Suppressor macrophage treated with lipopolysaccharide for 4 hours (primary cell): ENCODE data around the gene PURB.
"Not testable (repeated sequence)": the region's sequence is repeated elsewhere in the genome, so short reads cannot be mapped to it uniquely, and the experiment has no call there.

Experiments used
- DNase-seq: peaks from one replicate; pipeline ENCODE4 v3.0.0-alpha.2; 2020

Gene PURB

DNA sequence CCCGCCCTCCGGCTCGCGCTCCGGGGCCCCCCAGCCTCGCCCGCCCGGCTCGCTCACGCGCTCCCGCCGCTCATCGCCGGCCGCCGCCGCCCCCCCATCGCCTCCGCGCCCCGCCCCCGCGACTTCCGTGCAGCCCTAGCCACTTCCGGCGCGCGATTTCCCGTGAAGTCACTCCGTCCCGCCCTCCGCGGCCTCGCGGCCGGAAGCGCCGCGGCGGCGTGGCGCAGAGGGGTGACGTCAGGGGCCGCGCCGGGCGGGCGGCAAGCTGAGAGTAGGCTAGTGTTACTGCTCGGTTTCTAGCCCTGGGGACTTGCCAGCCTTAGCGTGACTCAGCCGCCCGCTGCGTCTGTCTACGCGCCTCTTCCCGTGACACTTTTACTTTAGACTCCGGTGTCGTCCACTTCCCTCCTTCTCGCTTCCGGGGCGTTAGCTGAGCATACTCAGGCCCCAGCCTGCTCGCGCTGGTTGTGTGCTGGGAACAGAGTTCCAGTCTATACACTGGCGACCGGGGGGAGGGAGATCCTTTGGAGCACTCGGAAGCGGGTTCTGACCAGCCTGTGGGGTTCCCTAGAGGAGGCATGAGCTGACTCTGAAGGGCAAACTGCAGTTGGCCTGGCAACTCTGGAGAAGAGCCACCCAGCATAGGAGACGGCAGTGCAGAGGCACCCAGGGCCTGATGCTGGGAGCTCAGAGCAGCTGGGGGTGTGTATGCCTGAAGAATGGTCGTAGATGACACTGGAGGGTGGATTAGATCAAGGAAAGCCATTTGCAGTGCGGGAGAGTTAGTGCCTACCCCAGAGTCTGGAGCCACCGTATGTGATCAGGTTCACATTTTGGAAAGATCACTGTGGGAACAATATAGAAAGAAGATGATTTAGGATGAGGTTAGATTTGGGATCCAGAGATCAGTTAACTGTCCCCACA, at the start of gene PURB:
Gene PURB (minus strand): TSS at position 137 of the 924 bp plus-strand sequence. CDS start 182 bp downstream, outside the sequence.
- DNase-seq = peak; percentile 99

- no peak for DNase-seq
Observed at GRCh38 chr7:44935016-44935415, 49.7 kb upstream of the PURB start.

DNA sequence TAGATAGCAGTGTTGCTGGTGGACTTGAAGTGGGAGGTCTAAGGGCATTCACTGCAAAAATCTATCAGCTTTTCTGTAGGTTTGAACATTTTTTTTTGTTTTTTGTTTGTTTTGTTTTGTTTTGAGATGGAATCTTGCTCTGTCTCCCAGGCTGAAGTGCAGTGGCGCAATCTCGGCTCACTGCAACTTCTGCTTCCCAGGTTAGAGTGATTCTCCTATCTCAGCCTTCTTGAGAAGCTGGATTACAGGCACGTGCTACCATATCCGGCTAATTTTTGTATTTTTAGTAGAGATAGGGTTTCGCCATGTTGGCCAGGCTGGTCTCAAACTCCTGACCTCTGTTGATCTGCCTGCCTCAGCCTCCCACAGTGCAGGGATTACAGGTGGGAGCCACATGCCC, 49.2 kb upstream of the PURB start:
- not testable (repeated sequence) for DNase-seq

- DNase-seq = no peak
Observed at GRCh38 chr7:44930921-44931320, 45.6 kb upstream of the PURB start.

GRCh38 chr7:44922351-44922694, 37.0 kb upstream of the PURB start:
- no peak for DNase-seq

DNA sequence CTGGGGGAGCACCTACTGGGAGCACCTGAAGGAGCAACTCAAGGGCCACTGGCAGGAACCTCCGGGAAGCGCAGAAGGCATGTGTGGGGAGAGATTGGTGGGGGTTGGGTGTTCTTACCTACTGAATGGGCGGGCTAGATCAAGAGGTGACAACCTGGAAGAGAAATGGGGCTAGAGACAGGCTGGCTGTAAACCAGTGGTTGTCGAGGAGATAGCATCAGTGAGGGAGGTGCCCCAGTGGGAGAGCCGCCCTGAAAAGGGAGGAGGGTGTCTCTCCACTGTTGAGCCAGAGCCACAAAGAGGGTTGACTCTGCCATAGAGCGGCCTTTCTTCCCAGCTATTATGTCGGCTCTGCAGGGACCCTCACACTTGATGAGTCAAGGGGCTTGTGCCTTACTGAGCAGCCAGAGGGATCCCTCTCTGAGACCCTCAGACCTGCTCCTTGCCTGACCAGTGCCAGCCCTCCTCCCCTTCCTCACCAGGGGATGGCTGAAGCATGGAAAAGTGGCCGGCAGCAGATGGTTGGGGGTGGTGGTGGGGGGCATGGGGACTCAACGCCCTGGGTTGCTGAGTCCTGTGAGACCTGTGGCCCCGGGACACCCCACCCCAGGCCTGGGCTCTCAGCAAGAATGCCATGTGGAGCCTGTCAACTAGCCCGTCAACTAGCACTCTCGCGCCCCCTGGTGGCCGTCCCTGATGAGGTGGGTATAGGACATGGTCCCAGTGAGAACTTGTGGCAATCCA, 36.4 kb upstream of the PURB start:
- DNase-seq = peak; percentile 95

GRCh38 chr7:44920119-44920518, 34.8 kb upstream of the PURB start:
- peak; percentile 22 for DNase-seq

GRCh38 chr7:44918029-44918428, 32.7 kb upstream of the PURB start:
- DNase-seq = no peak

DNA sequence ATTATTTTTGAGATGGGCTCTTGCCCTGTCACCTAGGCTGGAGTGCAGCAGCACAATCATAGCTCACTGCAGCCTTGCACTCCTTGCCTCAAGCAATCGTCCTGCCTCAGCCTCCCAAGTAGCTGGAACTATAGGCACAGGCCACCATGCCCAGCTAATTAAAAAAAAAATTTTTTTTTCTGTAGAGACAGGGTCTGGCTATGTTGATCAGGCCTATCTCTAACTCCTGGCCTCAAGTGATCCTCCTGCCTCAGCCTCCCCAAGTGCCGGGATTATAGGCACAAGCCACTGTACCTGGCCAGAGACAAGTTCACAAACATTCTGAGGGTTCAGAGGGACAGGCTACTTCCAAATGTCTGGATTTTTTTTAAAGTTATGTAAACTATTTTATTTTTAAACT, 32.1 kb upstream of the PURB start:
- DNase-seq = no peak

GRCh38 chr7:44914992-44915607, 29.8 kb upstream of the PURB start:
- peak; percentile 73 for DNase-seq

GRCh38 chr7:44912775-44913347, 27.5 kb upstream of the PURB start:
- no peak for DNase-seq

DNA sequence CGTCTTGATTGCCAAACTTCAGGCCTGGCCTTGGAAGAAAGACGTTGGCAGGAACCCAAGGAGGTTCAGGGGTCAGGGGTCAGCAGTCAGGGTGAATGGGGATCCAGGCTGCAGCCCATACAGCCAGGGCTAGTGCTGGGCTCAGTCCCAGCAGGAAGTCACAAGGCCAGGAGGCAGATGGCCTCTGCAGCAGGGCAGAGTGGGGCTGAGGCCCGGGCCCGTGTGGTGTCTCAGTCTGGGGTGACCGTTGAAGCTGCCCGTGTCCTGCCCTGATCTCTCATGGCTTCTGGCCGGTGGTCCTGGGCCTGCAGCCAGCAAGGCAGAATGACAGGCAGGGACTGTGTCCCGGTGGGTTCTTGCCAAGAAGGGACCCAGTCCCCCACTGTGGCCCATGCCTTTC, 26.6 kb upstream of the PURB start:
- no peak for DNase-seq

DNA sequence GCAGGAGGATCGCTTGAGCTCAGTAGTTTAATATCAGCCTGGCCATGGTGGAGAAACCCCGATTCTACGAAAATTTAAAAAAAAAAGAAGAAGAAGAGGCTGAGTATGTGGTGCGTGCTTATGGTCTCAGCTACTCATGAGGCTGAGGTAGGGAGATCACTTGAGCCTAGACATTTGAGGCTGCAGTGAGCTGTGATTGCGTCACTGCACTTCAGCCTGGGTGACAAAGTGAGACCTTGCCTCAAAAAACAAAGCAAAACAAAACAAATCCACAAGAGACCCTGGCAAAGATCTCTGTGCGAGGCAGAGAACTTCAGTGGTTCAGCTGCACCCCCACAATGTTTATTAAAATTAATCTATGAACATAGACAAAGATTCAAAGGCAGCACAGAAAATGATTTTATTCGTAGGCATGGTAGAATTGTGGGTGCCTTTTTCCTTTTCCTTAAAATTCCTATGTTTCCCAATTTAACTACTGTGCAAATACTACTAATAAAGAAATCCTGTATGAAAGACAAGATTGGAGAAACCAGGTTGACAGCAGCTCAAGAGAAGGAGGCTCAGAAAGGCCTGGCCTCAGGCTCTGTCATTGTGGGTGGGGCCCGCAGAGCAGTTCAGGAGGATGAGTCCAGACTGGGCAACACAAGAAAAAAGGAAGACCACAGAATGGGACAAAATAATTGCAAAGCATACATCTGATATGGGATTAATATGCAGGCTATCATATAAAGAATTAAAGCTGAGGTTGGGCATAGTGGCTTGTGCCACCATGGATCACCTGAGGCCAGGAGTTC, 24.5 kb upstream of the PURB start:
- no peak for DNase-seq

DNA sequence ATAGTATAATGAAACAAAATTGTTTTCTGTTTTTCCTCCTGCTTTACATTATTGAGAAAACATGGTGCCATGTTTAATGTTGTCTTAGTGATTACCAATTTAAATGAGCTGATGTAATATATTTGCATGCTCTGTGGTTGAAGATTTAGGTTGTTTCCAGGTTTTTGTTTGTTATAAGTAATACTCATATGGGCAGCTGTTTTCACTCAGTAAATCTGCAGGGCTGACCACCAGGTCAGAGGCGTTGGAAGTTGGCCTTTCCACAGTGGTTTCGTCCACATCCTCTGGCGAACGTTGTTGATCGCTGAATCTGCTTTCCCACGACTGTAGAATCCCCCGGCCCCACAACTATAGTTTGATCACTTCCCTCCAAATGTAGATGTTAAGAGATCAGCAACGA, 21.6 kb upstream of the PURB start:
- no peak for DNase-seq

GRCh38 chr7:44905002-44905635, 19.8 kb upstream of the PURB start:
- no peak for DNase-seq

- DNase-seq = no peak
Observed at GRCh38 chr7:44899443-44899842, 14.1 kb upstream of the PURB start.

DNA sequence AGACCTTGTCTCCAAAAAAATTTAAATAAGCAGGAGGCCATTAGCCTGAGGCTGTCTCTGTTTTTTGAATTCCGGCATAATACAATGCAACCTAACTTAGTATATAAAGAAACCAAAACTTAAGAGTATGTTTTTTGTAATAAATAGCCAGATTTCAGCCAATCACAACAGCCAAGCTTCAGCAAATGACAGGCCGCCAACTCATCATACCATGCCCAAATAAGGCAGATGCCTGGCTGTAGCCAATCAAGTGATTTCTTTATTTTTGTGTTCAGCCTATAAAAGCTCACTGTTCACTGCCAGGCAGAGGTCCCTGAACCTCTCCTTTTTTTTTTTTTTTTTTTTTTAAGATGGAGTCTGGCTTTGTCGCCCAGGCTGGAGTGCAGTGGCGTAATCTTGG, 12.7 kb upstream of the PURB start:
- peak; percentile 30 for DNase-seq

GRCh38 chr7:44897309-44897708, 12.0 kb upstream of the PURB start:
- DNase-seq = peak; percentile 80

- peak; percentile 38 for DNase-seq
Observed at GRCh38 chr7:44894888-44895580, 9.7 kb upstream of the PURB start.

- no peak for DNase-seq
Observed at GRCh38 chr7:44893710-44894234, 8.4 kb upstream of the PURB start.

GRCh38 chr7:44891791-44892190, 6.5 kb upstream of the PURB start:
- no peak for DNase-seq
